HEK293 (cell line): ENCODE data around the gene COX6A2.

ENCODE experiments used
- CTCF ChIP-seq: fragments of 450-650 bp; formaldehyde crosslinking; IDR thresholded peaks from 2 replicates; pipeline ENCODE4 v1.5.1; 2016; ENCODE audit warnings: missing biosample characterization, missing genetic modification characterization
- EGR2 ChIP-seq: fragments of 450-650 bp; formaldehyde crosslinking; IDR thresholded peaks from 2 replicates; pipeline ENCODE4 v1.5.1; 2016; ENCODE audit warnings: low read depth, missing biosample characterization, missing genetic modification characterization
- MZF1 ChIP-seq: fragments of 450-650 bp; formaldehyde crosslinking; IDR thresholded peaks from 2 replicates; pipeline ENCODE4 v1.5.1; 2017; ENCODE audit warnings: missing biosample characterization, missing genetic modification characterization, borderline replicate concordance
- TRIM28 ChIP-seq: IDR thresholded peaks from 2 replicates; pipeline ENCODE4 v1.6.1; 2011; ENCODE audit warnings: low read length, control low read depth, borderline replicate concordance
- ZBTB11 ChIP-seq: fragments of 450-650 bp; formaldehyde crosslinking; conservative IDR thresholded peaks from 2 replicates; pipeline ENCODE4 v1.5.1; 2016; ENCODE audit warnings: low read depth, missing biosample characterization, missing genetic modification characterization
- ZFP37 ChIP-seq: fragments of 450-650 bp; formaldehyde crosslinking; IDR thresholded peaks from 2 replicates; pipeline ENCODE4 v1.5.1; 2016; ENCODE audit warnings: missing biosample characterization, missing genetic modification characterization
- ZNF138 ChIP-seq: fragments of 450-650 bp; formaldehyde crosslinking; IDR thresholded peaks from 2 replicates; pipeline ENCODE4 v1.5.1; 2016; ENCODE audit warnings: missing biosample characterization, missing genetic modification characterization, borderline replicate concordance
- ZNF184 ChIP-seq: fragments of 450-650 bp; IDR thresholded peaks from 2 replicates; pipeline ENCODE4 v1.5.1; 2018; ENCODE audit warnings: missing biosample characterization, mild to moderate bottlenecking, missing genetic modification characterization
- ZNF211 ChIP-seq: fragments of 450-650 bp; formaldehyde crosslinking; IDR thresholded peaks from 2 replicates; pipeline ENCODE4 v1.5.1; 2016; ENCODE audit warnings: low read depth, missing biosample characterization, missing genetic modification characterization
- ZNF398 ChIP-seq: fragments of 450-650 bp; formaldehyde crosslinking; IDR thresholded peaks from 2 replicates; pipeline ENCODE4 v1.5.1; 2017; ENCODE audit warnings: missing biosample characterization, missing genetic modification characterization
- ZNF596 ChIP-seq: fragments of 450-650 bp; IDR thresholded peaks from 2 replicates; pipeline ENCODE4 v1.5.0; 2018; ENCODE audit warnings: missing biosample characterization, mild to moderate bottlenecking, missing genetic modification characterization, moderate library complexity

- TF ChIP-seq CTCF (no peak), TRIM28 (no peak), EGR2 (tag by site-specific recombination) (no peak), ZNF211 (tag by site-specific recombination) (no peak), ZNF596 (tag by site-specific recombination) (no peak), ZNF138 (no peak), ZNF184 (tag by site-specific recombination) (no peak), ZFP37 (no peak), ZNF398 (tag by site-specific recombination) (no peak), ZBTB11 (tag by site-specific recombination) (no peak), MZF1 (no peak)
Observed at GRCh38 chr16:31429796-31430195, 1.6 kb upstream of the COX6A2 start.
